Nephron (organoid): Measurements from ENCODE around the gene PHETA2.

ENCODE experiments used
- H3K27ac Mint-ChIP-seq, 3 experiments: 2 replicates each; pipeline ENCODE4 v1.8.0; 2020; ENCODE audit warnings: mixed read lengths in 3 of 3, mild to moderate bottlenecking in 2 of 3, moderate library complexity in 1 of 3
- H3K27me3 Mint-ChIP-seq: 2 replicates; pipeline ENCODE4 v1.8.0; 2021; ENCODE audit warnings: low read depth, mild to moderate bottlenecking, moderate library complexity, mixed read lengths
- H3K36me3 Mint-ChIP-seq: 2 replicates; pipeline ENCODE4 v1.8.0; 2020; ENCODE audit warnings: low read depth, mixed read lengths
- H3K4me1 Mint-ChIP-seq: 2 replicates; pipeline ENCODE4 v1.8.0; 2020; ENCODE audit warnings: mixed read lengths
- H3K4me3 Mint-ChIP-seq, 3 experiments: 2 replicates each; pipeline ENCODE4 v1.8.0; 2020; ENCODE audit warnings: mild to moderate bottlenecking in 3 of 3, mixed read lengths in 3 of 3, moderate library complexity in 2 of 3
- H3K9me3 Mint-ChIP-seq: 2 replicates; pipeline ENCODE4 v1.8.0; 2020; ENCODE audit warnings: mixed read lengths
- CTCF ChIP-seq, 3 experiments: fragments of 200-600 bp; sonication (generic); IDR thresholded peaks; one replicate each; pipeline ENCODE4 v1.5.0; 2021; ENCODE audit warnings: antibody characterized with exemption in 3 of 3; ENCODE audit not compliant: unreplicated experiment in 3 of 3

PHETA2 gene, protein sequence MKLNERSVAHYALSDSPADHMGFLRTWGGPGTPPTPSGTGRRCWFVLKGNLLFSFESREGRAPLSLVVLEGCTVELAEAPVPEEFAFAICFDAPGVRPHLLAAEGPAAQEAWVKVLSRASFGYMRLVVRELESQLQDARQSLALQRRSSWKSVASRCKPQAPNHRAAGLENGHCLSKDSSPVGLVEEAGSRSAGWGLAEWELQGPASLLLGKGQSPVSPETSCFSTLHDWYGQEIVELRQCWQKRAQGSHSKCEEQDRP

DNA sequence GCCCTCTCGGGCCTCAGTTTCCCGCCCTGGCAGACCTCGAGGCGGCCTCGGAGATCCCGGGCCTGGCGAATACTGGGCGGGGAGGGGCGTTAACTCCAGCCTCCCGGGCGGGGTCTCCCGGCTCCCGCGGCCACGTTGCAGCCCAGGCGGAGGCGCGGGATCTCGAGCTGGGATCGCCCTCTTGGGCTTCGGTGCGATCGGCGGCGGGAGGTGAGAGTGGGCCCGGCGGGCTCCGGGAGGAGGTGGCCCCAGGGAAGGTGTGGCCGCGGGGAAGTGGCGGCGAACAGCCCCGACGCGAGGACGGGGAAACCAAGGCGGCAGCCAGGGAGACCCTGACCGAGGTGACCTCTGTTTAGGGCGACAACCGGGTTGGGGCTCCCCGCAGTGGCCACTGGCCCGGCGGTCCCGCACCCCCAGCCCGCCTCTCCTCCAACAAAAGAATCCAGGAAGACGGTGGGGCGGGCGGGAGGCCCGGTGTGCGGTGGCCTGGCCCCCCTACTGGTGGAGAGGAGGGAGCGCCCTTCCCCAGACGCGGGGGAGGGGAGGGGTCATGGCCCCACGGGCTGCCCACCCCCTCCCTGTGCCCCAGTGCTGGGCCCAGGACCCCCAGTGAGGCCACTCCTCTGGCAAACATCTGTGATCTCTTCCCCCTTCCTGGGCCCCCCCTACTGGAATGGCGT lies at the start of gene PHETA2:
PHETA2 (plus strand) TSS at position 117 of the 680 bp plus-strand sequence. CDS start 3,046 bp downstream, outside the sequence.
- H3K27ac Mint-ChIP-seq = peak within 1 kb of the TSS; percentile 63 to 92 (median 76)
- H3K36me3 Mint-ChIP-seq = no peaks in the 10 kb centered on the region
- peaks cover 51% of the 10 kb centered on the region for H3K4me1 Mint-ChIP-seq
- H3K27me3 Mint-ChIP-seq = no peaks in the 10 kb centered on the region
- TF ChIP-seq CTCF (IDR thresholded peaks at IDR 0.05; ENCODE audit: unreplicated experiment in 3 of 3) = no peak
- peak within 1 kb of the TSS; percentile 59 to 69 (median 65) for H3K4me3 Mint-ChIP-seq
- H3K9me3 Mint-ChIP-seq = no peaks in the 10 kb centered on the region

DNA sequence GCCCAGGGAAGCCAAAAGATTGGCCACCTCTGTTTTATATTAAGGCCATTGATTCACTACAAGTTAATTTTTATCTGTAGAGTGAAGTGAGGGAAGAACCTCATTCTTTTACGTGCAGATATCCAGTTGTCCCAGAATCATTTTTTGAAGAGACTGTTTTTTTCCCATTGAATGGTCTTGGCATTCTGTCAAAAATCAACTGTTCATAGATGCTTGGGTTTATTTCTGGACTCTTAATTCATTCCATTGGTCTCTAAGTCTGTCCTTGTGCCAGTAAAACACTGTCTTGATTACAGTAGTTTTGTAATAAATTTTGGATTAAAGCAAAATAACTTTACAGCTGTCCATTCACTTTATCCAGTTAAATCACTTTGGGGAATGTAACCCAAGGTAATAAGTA lies 48.6 kb upstream of the PHETA2 start:
- Mint-ChIP-seq H3K9me3 (no peaks in the 10 kb centered on the region), H3K27me3 (no peaks in the 10 kb centered on the region), H3K4me1 (no peaks in the 10 kb centered on the region), H3K27ac (no peak overlapping the region), H3K4me3 (no peak overlapping the region), H3K36me3 (no peaks in the 10 kb centered on the region)
- no peak for TF ChIP-seq CTCF (IDR thresholded peaks at IDR 0.05; ENCODE audit: unreplicated experiment in 3 of 3)

- H3K27me3 Mint-ChIP-seq = no peaks in the 10 kb centered on the region
- no peak overlapping the region for H3K27ac Mint-ChIP-seq
- H3K9me3 Mint-ChIP-seq = no peaks in the 10 kb centered on the region
- H3K4me3 Mint-ChIP-seq = no peak overlapping the region
- TF ChIP-seq CTCF (IDR thresholded peaks at IDR 0.05; ENCODE audit: unreplicated experiment in 3 of 3) = no peak
- H3K36me3 Mint-ChIP-seq = no peaks in the 10 kb centered on the region
- no peaks in the 10 kb centered on the region for H3K4me1 Mint-ChIP-seq
Measured at GRCh38 chr22:42026705-42027104, 47.3 kb upstream of the PHETA2 start.

GRCh38 chr22:42033263-42034181 lies 40.5 kb upstream of the PHETA2 start:
- TF ChIP-seq CTCF (IDR thresholded peaks at IDR 0.05; ENCODE audit: unreplicated experiment in 3 of 3) = no peak
- Mint-ChIP-seq H3K27ac (no peak overlapping the region), H3K27me3 (peaks cover 3% of the 10 kb centered on the region), H3K9me3 (peaks cover 15% of the 10 kb centered on the region), H3K36me3 (no peaks in the 10 kb centered on the region), H3K4me3 (no peak overlapping the region), H3K4me1 (no peaks in the 10 kb centered on the region)

DNA sequence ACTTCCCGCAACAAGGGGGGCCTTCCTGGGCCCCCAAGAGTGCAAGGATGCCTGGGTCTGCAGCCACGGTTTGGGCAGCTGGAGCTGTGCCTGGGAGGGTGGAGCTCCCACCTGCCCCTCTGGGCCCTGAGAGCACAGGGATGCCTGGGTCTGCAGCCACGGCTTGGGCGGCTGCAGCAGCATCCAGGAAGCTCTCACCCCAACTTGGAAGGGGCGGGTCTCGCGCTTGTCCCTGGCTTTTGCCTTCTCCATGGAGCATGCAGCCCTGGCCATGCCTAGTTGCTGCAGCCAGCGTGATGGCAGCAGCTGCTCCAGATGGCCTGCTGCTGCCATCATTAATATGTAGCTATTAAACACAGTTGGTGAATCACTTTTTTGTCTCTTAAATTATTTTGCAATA lies 38.8 kb upstream of the PHETA2 start:
- TF ChIP-seq CTCF (IDR thresholded peaks at IDR 0.05; ENCODE audit: unreplicated experiment in 3 of 3) = no peak
- H3K9me3 Mint-ChIP-seq = peaks cover 17% of the 10 kb centered on the region
- H3K27ac Mint-ChIP-seq = no peak overlapping the region
- peaks cover 3% of the 10 kb centered on the region for H3K27me3 Mint-ChIP-seq
- H3K4me3 Mint-ChIP-seq = no peak overlapping the region
- no peaks in the 10 kb centered on the region for H3K36me3 Mint-ChIP-seq
- no peaks in the 10 kb centered on the region for H3K4me1 Mint-ChIP-seq
